ENCODE results near the gene PDE4D.
"Not testable (repeated sequence)": the region's sequence is repeated elsewhere in the genome, so short reads cannot be mapped to it uniquely, and the experiment has no call there.

The PDE4D gene

DNA sequence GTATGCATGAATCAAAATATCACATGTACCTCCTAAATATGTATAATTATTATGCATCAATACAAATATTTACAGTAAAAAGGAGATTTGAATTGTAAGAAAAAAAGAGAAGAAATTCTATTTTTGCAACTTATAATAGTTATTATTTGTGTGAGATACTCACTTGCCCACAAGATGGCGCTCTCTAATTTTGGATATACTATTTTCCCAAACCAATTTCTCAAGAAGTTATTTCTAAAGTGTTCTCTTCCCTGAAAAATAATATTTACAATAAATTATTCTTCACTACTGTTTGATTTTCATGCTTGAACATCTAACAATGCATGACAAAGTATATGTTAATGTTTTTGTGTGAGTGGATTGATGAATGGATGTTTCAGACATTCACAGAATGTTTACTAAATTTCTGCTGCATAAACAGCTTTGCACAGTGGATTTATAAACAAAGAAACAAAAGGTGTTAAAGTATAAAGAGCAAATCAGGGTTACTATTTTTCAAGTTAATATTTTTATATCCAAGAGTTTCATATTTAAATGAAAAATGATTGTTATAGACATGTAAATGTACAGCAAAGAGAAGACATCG lies 503.4 kb downstream of the PDE4D start:
- DNase-seq (ENCODE audit: low read depth in 2 of 3, low spot score in 1 of 3): peak in 1 of 3 donors; percentile 22

DNA sequence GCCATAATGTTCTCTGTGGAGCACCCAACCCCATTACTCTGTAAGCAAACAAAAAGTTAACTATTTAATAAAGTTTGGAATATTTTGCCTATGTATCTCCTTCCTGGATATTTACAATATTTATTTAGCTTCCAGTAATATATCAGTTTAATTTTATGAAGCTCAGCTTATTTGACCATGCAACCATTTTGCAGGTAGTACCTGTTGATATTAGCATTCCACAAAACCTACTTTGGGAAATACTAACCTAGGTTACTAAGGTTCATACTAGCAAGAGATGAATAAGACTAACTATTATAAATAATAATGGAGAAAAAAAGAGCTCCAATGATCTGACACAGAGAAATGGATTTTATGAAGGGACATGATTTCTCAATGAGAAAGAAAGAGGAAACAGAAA lies 506.4 kb downstream of the PDE4D start:
- no peak for DNase-seq (ENCODE audit: low read depth in 2 of 3, low spot score in 1 of 3)

DNA sequence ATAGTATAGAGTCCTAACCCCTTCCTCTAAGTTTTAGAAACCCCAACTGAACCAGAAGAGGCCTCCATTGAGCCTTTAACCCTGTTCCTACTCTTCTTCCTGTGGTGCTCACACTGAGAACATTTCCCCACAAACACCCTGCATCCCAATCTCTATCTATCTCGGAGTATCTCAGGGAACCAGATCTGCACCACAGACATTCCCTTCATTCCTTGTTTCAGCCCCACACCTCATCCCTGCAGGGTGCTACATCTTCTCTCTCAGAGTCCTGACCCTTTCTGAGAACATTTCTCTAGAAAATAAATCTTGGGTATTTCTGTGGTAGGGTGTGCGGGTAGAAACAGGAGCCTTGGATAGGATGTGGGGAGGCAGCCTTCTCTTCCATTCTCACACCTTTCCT lies 507.8 kb downstream of the PDE4D start:
- no peak for DNase-seq (ENCODE audit: low read depth in 2 of 3, low spot score in 1 of 3)

DNA sequence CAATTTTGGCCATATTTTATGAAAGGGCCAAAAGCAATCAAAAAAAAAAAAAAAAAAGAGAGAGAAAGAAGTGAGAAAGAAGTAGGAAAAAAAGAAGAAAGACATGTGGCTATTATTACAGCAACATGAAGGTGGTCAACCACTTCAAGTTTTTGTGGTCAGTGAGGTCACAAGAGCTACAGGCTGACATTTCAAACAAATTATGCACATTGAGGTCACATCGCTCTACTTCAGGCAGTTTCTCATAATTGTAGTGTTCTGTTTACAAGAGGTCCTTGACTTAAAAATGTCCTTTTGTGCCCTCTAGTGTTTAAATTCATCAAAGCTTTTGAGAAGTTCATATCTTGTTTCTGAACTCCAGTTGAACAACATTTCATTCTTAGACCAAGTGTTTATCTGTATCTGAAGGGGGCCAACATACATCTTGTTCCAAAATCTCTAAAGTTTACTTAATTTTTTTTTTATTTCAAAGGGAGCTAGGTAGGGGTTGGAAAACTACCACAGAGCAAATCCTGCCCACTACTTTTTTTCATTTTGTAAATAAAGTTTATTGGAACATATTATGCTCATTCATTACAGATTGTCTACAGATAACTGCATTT lies 513.1 kb downstream of the PDE4D start:
- DNase-seq (ENCODE audit: low read depth in 2 of 3, low spot score in 1 of 3): peak in 1 of 3 donors; percentile 14

DNA sequence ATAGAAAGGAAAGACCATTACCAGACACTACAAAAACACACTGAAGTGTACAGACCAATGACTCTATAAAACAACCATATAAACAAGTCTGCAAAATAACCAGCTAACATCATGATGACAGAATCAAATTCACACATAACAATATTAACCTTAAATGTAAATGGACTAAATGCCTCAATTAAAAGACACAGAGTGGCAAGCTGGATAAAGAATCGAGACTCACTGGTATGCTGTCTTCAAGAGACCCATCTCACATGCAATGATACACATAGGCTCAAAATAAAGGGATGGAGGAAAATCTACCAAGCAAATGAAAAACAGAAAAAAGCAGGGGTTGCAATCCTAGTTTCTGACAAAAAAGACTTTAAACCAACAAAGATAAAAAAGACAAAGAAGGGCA lies 519.5 kb downstream of the PDE4D start:
- DNase-seq (ENCODE audit: low read depth in 2 of 3, low spot score in 1 of 3): not testable (repeated sequence)

DNA sequence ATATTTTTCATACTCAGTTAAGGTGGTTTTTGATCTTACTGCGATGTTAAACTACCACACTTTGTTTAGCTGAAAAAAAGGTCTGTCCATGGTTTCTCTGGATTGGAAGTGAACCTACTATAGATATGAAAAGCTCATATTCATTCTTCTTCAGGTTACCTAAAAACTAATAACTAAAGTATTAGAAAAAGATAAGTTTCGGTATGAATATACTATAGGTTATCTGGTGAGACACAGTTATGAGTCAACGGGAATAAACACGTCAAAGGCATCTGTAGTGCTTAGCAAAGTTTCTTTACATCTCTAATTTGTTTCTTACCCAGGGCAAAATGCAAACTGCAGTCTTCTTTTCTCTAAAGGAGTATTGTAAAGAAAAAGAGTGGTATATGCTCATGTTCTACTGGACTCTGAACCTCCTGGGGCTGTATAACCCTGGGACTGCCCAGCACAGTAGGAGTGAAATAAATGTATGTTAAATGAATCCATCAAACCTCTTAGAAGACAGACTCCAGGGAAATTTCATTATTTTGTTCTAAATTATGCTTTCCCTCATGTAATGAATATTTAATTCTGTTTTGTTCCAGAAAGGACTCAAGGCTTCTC lies 521.9 kb downstream of the PDE4D start:
- no peak for DNase-seq (ENCODE audit: low read depth in 2 of 3, low spot score in 1 of 3)

DNA sequence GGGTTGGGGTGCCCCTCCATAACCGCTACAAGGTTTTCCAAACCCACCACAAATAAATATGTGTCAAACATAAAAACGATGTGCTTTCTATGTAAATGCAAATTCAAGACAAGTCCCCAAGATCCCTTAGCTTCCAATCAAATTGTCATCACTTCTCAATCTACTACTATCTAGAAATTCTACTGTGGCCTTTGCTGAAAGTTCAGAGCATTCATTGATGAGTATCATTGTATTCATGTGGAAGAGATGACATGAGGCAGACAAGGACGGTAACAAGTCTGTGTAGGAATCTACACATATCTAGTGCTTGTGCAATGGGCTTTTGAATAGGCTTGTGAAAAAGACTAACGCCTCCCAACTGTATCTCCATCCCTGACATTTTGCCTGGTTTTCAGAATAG lies 524.6 kb downstream of the PDE4D start:
- DNase-seq (ENCODE audit: low read depth in 2 of 3, low spot score in 1 of 3): no peak

DNA sequence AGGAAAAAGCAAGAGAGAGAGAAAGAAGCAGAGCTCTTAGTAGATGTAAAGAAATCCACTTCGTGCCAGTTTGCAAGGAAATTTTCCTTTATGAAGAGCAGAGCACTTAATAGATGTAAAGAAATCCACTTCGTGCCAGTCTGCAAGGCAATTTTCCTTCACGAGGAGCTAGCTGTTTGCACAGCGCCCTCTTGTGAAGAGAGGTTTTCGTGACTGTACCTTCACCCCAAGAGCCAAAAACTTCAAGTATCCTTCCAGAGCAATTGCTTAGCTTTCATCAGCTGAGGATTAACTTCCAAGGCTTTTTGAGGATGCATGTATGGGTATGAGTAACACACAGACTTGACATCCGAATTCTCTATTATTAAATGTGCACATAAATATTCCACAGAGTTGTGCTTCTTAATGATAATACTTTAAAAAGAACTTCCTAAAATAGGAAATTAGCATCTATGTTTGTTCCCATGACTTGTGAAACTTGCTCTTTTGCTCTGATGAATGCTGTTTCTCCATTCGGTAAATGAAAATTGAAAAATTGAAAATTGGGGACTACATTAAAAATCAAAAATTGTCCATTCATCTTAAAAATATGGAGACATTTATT lies 525.6 kb downstream of the PDE4D start:
- peak in 2 of 3 donors; percentile 23 to 34 for DNase-seq (ENCODE audit: low read depth in 2 of 3, low spot score in 1 of 3)

DNA sequence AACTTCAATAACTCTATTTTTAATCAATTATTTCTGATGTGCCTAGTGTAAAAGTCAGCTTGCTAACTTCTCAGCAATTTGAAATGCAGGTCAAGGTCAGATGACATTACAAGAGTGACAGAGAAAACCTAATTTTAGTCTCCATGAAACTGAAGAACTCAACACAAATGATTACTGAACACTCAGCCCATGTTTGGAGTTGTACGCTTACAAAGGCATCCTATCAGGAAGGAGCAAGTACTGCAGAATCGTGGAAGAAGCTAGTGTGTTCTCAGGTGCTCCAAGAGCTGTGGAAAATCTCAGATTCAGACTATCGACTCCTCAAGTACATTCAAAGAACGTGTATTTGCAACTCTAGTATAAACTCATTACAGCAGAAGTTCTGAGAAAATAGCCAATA lies 526.7 kb downstream of the PDE4D start:
- no peak for DNase-seq (ENCODE audit: low read depth in 2 of 3, low spot score in 1 of 3)

DNA sequence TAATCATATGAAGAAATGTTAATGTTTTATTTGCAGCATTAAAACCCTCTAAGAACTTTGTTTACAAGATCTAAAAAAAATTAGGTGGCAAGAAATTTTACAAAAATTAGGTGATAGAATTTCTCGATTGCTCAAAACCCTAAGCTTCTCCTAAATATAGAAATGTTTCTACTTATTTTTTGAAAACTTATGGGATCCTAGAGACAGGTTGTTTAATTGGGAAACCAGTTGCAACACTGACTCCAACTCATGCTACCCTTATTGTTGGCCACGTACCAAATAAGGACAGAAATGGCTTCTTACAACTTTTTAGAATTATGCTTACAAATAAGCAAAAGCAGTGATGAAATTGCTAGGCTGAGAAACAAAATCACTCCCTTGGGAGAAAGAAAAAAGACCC lies 531.1 kb downstream of the PDE4D start:
- no peak for DNase-seq (ENCODE audit: low read depth in 2 of 3, low spot score in 1 of 3)

DNA sequence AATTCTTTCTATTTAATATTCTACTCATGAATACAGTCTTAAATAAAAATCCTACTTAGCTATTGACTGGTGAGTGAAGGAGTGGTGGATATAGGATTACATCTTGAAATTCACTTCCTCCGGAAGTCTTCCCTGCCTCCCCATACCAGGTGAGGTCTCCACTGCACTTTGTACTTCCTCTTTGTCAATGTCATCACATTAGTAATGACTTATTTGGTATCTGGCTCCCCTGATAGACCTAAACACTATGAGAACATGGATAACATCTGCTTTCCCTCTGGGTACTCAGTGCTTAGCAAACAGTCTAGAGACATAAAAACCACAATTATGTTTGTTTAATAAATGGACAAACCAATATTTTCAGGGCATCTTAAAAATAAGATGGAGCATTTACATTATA lies 532.1 kb downstream of the PDE4D start:
- DNase-seq (ENCODE audit: low read depth in 2 of 3, low spot score in 1 of 3): no peak

DNA sequence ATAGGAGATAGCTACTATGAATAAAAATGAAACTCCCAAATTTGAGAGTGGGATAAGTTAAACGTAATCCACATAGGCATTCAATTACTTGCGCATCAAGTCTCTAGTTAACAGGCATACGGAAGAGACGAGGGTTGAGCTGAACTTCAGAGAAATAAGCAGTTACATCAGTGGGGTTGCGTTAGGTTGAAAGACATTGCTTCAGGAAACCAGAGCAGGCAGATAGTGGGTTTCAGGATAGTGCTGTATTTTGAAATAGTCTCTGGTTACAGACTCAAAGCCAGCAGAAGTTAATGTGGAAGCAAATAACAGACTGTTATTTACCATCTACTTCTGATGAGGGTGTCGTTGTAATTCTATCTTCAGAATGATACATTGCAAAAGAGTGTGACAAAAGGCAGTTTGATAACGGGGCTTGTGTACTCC lies 533.4 kb downstream of the PDE4D start:
- DNase-seq (ENCODE audit: low read depth in 2 of 3, low spot score in 1 of 3): no peak

DNA sequence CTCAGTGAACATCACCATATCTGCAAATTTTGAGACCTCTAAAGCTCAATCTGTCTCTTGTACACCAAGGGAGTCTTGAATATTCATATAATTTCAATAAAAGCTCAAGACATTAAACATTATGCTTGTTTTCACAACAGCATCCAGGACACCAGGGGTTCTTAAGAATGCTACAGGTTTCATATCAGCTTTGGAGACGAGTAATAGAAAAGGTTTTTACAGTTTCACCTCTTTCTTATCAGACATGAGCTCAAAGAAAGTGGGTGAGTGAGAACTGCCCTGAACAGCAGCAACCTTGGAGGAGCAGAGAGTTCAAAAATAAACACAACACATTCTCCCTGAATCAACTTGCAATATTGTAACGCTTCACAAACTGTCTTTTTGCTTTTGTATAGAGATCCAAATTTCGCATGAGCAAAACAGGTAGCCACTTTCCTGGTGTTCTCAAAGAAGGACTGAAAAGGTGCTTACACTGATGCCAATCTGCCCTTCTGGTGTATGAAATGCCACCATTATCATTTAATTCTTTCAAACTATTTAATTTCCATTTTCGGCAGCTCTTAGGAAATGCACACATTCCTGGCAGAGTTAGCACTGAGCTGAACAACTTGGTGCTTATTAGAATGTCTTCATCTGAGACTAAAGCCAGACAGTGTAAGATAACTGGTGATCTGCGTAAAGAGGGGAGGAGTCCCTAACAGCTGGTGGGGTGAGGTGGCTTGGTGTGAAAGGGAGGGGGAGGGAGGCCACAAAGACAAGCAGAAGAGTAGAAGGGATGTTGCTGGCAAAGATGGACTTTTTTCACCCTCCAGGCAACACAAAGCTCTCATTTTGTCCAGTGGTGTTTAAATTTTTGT lies 535.3 kb downstream of the PDE4D start:
- no peak for DNase-seq (ENCODE audit: low read depth in 2 of 3, low spot score in 1 of 3)

DNA sequence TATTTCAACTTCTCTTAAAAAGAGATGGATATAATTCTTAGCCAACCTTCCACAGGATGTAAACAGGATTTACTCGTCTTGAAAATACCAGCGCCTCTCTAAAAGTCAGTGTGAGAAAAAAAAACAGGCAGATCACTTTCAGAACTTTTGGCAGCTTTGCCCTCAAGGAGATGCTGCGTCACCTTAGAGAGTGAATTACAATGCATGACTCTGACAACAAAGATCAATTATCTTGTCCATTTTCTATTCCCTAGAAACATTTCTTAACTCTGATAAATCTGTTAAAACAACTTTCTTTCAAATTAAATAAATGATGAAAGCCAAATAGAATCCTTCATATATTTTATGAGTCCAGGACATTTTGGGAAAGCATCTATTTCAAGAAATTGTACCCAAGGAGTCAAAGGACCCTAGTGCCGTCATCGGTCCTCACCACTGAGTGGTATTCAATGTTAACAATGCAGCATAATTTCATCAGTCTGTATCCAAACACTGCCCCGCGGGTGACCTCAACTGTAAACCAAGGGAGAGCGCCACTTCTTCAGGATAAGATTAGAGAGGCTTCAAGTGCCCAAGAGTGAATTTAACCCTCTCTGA lies 536.0 kb downstream of the PDE4D start:
- no peak for DNase-seq (ENCODE audit: low read depth in 2 of 3, low spot score in 1 of 3)

DNA sequence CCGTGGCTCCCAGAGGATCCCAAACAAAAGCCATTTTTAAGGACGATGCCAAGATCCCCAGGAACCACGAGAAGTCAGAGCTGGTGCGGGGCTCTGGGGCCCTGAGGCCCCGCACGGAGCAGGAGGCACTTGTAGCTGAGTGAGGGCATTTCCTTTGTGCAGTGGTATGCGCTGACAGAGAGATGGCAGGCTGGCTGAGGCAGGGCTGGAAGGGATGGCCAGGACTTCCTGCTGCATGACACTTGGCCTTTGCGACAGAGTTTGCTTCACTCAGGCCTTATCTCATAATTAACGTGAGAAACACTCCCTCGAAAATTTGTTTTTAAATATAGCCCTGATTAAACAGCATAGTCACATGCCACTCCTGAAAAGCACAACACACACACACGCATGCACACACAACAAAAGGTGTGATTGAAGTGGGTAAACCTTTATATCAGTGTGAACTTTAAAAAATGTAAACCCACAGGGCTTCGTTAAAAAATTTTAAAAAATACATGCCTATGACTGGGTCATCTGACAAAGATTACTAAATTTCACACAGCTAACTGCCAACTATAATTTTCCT lies 536.6 kb downstream of the PDE4D start:
- DNase-seq (ENCODE audit: low read depth in 2 of 3, low spot score in 1 of 3): no peak

DNA sequence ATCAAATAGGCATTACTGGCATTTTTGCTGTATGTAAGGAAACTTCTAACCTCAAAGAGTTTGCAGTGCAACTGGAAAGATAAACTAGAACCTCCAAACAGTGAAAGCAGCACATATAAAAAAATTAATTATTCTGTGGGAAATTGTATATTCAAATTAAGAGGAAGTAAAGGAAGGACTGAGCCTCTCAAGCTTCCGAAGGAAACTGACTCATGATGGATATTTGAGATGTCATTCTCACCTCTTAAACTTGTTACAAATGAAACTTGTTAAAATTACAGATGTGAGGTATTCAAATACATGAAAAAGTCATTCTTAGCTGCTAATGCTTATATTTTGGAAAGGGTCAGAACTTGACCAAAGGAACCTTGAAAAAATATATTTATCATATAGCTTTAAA lies 538.7 kb downstream of the PDE4D start:
- no peak for DNase-seq (ENCODE audit: low read depth in 2 of 3, low spot score in 1 of 3)

DNA sequence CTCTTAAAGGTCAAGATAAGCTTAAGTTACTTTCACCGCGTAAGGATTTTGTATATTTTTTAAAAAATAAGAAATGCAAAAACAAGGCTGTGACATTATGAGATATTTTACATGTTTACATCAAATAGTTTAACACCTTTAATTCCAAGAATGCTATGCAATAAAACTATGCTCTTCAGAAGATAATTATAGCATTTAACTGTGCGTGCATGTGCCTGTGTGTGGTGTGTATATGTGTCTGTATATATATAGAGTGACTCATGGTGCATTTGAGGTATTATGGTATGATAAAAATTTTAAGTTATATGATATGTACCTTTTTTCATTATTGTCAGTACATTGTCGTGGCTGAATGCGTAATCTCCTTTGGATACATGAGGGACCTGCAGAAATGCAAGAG lies 539.3 kb downstream of the PDE4D start:
- no peak for DNase-seq (ENCODE audit: low read depth in 2 of 3, low spot score in 1 of 3)

DNA sequence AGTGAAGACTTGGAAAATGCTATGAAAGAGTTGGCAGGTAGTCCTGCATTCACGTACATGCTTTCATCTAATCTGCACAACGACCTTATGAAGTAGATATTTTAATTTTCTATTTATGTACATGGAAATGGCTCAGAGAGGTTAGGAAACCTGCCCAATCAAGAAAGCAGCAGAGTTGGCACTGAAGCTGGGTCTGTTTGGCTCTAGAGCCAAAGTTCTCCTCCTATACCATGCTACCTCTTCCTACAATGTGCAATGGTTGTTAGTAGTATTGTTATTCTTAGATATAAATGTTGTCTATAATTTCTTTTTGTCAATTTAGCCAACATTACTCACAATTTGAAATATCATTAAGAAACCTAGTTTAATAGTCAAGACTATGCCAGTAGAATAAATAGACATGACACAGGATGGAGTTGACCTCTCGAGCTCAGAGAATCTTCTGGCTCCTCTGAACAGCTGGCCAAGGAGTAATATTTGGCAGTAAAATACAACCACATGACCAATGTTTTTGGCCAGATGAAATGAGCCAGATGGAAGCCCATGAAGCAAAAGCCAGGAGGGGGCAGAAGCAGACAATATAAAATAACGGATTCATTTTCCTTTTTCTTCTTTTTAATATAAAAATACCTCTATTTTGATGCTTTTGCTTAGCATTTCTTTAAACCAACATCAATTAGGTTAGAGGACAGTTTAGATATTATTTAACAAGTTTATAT lies 542.3 kb downstream of the PDE4D start:
- DNase-seq (ENCODE audit: low read depth in 2 of 3, low spot score in 1 of 3): no peak

DNA sequence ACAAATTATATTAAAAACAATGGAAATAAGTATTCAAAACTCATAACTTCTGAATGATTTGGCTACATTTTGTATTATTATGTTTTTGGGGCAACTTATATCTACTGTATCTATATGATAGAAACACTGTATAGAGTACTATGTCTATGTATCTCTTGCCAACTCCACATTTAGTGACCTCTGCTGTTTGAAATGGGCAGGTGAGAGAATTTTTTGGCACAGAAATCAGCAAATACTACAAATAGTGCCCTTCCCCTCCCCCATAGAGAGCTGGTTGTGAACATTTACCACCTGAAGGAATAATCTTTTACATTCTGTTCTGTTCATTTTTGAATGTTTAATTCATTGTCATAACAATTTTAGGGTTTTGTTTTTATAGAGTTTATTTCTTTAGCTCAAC lies 545.3 kb downstream of the PDE4D start:
- DNase-seq (ENCODE audit: low read depth in 2 of 3, low spot score in 1 of 3): no peak

DNA sequence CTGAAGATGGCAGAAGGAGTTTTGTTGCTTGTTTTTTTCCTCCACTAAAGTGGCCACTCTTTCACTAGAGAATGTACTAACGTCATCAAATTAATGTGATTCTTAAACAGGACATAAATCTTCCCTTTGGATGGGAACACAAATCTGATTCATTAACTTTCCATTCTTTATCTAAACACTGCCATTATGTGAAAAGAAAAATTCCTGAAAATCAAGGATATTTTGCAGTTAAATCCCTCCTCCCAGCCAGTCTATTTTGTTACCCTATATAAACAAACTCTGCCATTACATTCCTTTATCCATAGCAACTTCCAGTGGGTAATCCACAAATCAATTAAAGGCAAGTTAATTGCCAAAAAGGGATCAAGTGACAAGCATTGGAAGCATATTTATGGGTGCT lies 546.5 kb downstream of the PDE4D start:
- DNase-seq (ENCODE audit: low read depth in 2 of 3, low spot score in 1 of 3): no peak

Measured in stimulated activated CD4-positive, alpha-beta T cell treated with anti-CD3 and anti-CD28 coated beads, Interleukin-12 subunit alpha, Interleukin-12 subunit beta, amount 100 ng/mL, for 48 hours (primary cell).